ENCODE measurements around the gene CCDC138. TPM values are rescaled to one million over a fixed set of nuclear protein-coding genes. Genes with fewer than 3 reads are reported as not detected.

Gene CCDC138
- total and polyA plus RNA-seq, 2 of the 13 experiments (the other 11 are each of a cell fraction or from before 2014, with no cell fraction given): 5.6 to 32.5 TPM

- TF ChIP-seq CSRNP1 (CRISPR knock-in tag; IDR thresholded peaks at IDR 0.05) (peak; percentile 93), ZNF720 (CRISPR knock-in tag; IDR thresholded peaks at IDR 0.05) (no peak), MEF2D (CRISPR knock-in tag; IDR thresholded peaks at IDR 0.05) (0 out of 2 replicates have a peak, but pooled peaks have one; percentile 42), THAP7 (CRISPR knock-in tag; IDR thresholded peaks at IDR 0.05) (peak; percentile 87; the same call in 1 of the 2 replicates), SRSF4 (IDR thresholded peaks at IDR 0.05; ENCODE audit: low read depth, low read length, poor library complexity, severe bottlenecking) (no peak), HHEX (CRISPR knock-in tag; IDR thresholded peaks at IDR 0.05) (no peak), CENPT (CRISPR knock-in tag; IDR thresholded peaks at IDR 0.05; ENCODE audit: low read depth) (no peak), MYNN (CRISPR knock-in tag; IDR thresholded peaks at IDR 0.05; ENCODE audit: low read depth) (no peak), TSC22D2 (CRISPR knock-in tag; IDR thresholded peaks at IDR 0.05; ENCODE audit: borderline replicate concordance) (peak; percentile 78), ZNF782 (CRISPR knock-in tag; IDR thresholded peaks at IDR 0.05; ENCODE audit: borderline replicate concordance) (no peak; the same call in 1 of the 2 replicates), LRRFIP1 (CRISPR knock-in tag; conservative IDR thresholded peaks at IDR 0.05) (no peak), ZNF530 (CRISPR knock-in tag; IDR thresholded peaks at IDR 0.05; ENCODE audit: low read depth) (no peak), MEIS2 (CRISPR knock-in tag; IDR thresholded peaks at IDR 0.05) (no peak; the same call in 1 of the 2 replicates), PAXIP1 (CRISPR knock-in tag; conservative IDR thresholded peaks at IDR 0.05) (peak; percentile 32; the same call in 1 of the 2 replicates), ZNF331 (CRISPR knock-in tag; IDR thresholded peaks at IDR 0.05) (peak; percentile 84), HNRNPLL (IDR thresholded peaks at IDR 0.05; ENCODE audit: low read depth, low read length, poor library complexity, severe bottlenecking) (peak; percentile 96), ETS1 (CRISPR knock-in tag; IDR thresholded peaks at IDR 0.05) (0 out of 2 replicates have a peak, but pooled peaks have one; percentile 52), HDAC2 (CRISPR knock-in tag; IDR thresholded peaks at IDR 0.05) (peak; percentile 84), ERF (CRISPR knock-in tag; IDR thresholded peaks at IDR 0.05) (peak; percentile 25; the same call in 1 of the 2 replicates)
Observed at GRCh38 chr2:108786354-108787215, at the start of gene CCDC138 (continued).

All from HepG2 (cell line).